ENCODE measurements around the gene SLC6A19. TPM values are rescaled to one million over a fixed set of nuclear protein-coding genes. Genes with fewer than 3 reads are reported as not detected.

Gene SLC6A19
- total and polyA plus RNA-seq, 9 of the 15 experiments (the other 6 are each of a cell fraction or from before 2014, with no cell fraction given) = 0.03 to 1.6 (median 0.59) TPM

- ChIA-PET CTCF (ENCODE audit: low intra/inter-chr PET ratio) (interaction anchor here (0.6 kb wide), 1 partner anchor 12 kb away, joined by 3 read pairs; no protein-coding TSS in a partner anchor), POLR2A (interaction anchor here (0.8 kb wide), 1 partner anchor 32 kb away, joined by 3 read pairs; no protein-coding TSS in a partner anchor)
- BruUV-seq (replicated peaks) = no TSS peak
- intact Hi-C loops (cut with micrococcal nuclease) = no loop called here
- in situ Hi-C loops (cut with MboI) = no loop called here
- TF ChIP-seq E2F4 (CRISPR knock-in tag; IDR thresholded peaks at IDR 0.05; ENCODE audit: low read depth) = no peak
- TF ChIP-seq EZH2 (IDR thresholded peaks at IDR 0.05; ENCODE audit: borderline replicate concordance, low read depth, low read length) = no peak
- no peak for TF ChIP-seq ZNF347 (CRISPR knock-in tag; IDR thresholded peaks at IDR 0.05; ENCODE audit: low read depth)
- TF ChIP-seq ZNF280A (IDR thresholded peaks at IDR 0.05; ENCODE audit: low read depth, partially characterized antibody) = no peak
- TF ChIP-seq ZNF707 (CRISPR knock-in tag; conservative IDR thresholded peaks at IDR 0.05) = no peak
- Histone ChIP-seq H3K27me3 (ENCODE audit: control insufficient read depth in 2 of 2, insufficient read depth in 2 of 2, low read length in 2 of 2) (peaks cover 51 to 82% of the 10 kb centered on the region in 2 experiments), H3K9me1 (ENCODE audit: control insufficient read depth, insufficient read depth, low read length) (peaks cover 4% of the 10 kb centered on the region), H3K79me2 (ENCODE audit: control insufficient read depth, insufficient read depth, low read length) (no peaks in the 10 kb centered on the region), H3K4me2 (ENCODE audit: insufficient read depth, low read length) (no peak overlapping the region), H3K36me3 (ENCODE audit: control insufficient read depth, insufficient read depth, low read length) (no peaks in the 10 kb centered on the region), H3K4me3 (no peak overlapping the region), H3K4me1 (replicated peaks in 1 of 2; ENCODE audit: control insufficient read depth in 2 of 2, insufficient read depth in 2 of 2, low read length in 2 of 2) (peaks cover 0 to 19% of the 10 kb centered on the region in 2 experiments; a peak in 2 of 5 replicates), H4K20me1 (replicated peaks; ENCODE audit: control insufficient read depth, insufficient read depth, low read length) (peaks cover 44% of the 10 kb centered on the region), H3K9me3 (replicated peaks; ENCODE audit: control insufficient read depth, insufficient read depth, low read depth, low read length) (peaks cover 4% of the 10 kb centered on the region; the same call in 1 of the 2 replicates), H2AFZ (ENCODE audit: low read depth, low read length) (no peak overlapping the region), H3K9ac (ENCODE audit: insufficient read depth in 1 of 2, low read depth in 2 of 2, low read length in 2 of 2) (no peak overlapping the region), H3K27ac (ENCODE audit: extremely low read depth, low read depth, low read length) (no peak overlapping the region)
- no peak for FAIRE-seq
- 40% methylated on average over 21 of the region's 51 CpGs for WGBS (ENCODE audit: insufficient coverage, low coverage, missing lambda C conversion rate)
- ATAC-seq = no peak
- no peak for DNase-seq (ENCODE audit: extremely low read depth in 1 of 4, low spot score in 3 of 4)
Observed at GRCh38 chr5:1156033-1156753, 45.2 kb upstream of the SLC6A19 start.

All from K562 (cell line).